Chondrocyte (in vitro differentiated cells): Measurements from ENCODE around the gene EIF4E1B. TPM values are rescaled to one million over a fixed set of nuclear protein-coding genes. Genes with fewer than 3 reads are reported as not detected.

Experiments used
- DNase-seq: peaks from one replicate; pipeline ENCODE4 v3.0.0; 2021; ENCODE audit warnings: mixed read lengths, low spot score
- H3K27ac Mint-ChIP-seq: one replicate; pipeline ENCODE4 v1.8.0; 2021; ENCODE audit warnings: mild to moderate bottlenecking, moderate library complexity, mixed read lengths; ENCODE audit not compliant: unreplicated experiment
- H3K27me3 Mint-ChIP-seq: 2 replicates; pipeline ENCODE4 v1.8.0; 2021; ENCODE audit warnings: low read depth, mixed read lengths
- H3K36me3 Mint-ChIP-seq: 2 replicates; pipeline ENCODE4 v1.8.0; 2021; ENCODE audit warnings: low read depth, mixed read lengths
- H3K4me1 Mint-ChIP-seq: 2 replicates; pipeline ENCODE4 v1.8.0; 2021; ENCODE audit warnings: low read depth, mild to moderate bottlenecking, mixed read lengths
- H3K4me3 Mint-ChIP-seq: one replicate; pipeline ENCODE4 v1.8.0; 2021; ENCODE audit warnings: mild to moderate bottlenecking, moderate library complexity, mixed read lengths; ENCODE audit not compliant: unreplicated experiment
- H3K9me3 Mint-ChIP-seq: 2 replicates; pipeline ENCODE4 v1.8.0; 2021; ENCODE audit warnings: low read depth, mixed read lengths
- CTCF ChIP-seq: fragments of 200-600 bp; sonication (generic); IDR thresholded peaks from 2 replicates; pipeline ENCODE4 v1.5.0; 2021; ENCODE audit warnings: antibody characterized with exemption, mild to moderate bottlenecking, moderate library complexity
- total RNA-seq: library from RNA; stranded (reverse); gene quantifications from 3 replicates; pipeline ENCODE4 v1.2.1, GENCODE V29; 2021

Gene EIF4E1B
- total RNA-seq, 1 donor from 2014 or later = not detected

DNA sequence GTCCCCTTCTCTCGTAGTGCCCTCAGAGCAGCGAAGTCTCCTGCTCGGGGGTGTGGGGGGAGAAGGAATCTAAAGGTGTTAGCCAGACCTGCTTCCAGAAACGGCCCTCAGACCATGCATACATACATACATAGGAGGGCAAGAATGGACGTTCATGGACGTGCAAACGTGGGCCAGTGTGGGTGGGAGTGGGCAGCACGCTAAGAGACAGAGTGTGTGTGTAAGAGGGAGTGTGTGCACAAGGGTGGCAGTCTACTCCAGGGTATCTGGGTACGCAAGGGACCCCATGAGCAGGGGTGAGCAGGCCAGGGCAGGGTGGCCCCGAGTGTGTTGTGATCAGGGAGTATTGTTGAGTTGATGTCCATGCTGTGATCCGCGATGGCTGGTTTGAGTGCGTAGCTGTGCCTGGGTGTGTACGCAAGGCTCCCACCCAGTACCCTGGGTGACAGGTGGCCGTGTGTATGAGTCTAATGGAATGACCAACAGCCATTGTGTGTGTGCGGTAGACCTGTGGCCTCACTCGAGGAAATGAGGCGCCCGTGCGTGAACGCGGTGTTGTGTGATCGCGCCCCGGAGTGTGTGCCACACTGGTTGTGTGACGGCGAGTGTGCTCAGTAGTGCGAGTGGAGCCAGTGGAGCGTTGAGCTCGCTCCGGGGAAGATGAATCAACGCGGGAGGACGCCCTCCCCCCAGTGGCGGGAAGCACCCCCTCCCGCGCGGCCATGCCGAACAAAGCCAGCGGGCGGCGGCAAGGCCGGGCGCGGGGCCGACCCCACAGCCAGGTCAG is 21.3 kb upstream of the EIF4E1B start:
- peaks cover 3% of the 10 kb centered on the region for H3K27me3 Mint-ChIP-seq
- no peaks in the 10 kb centered on the region for H3K36me3 Mint-ChIP-seq
- peaks cover 14% of the 10 kb centered on the region for H3K4me1 Mint-ChIP-seq
- no peaks in the 10 kb centered on the region for H3K9me3 Mint-ChIP-seq
- TF ChIP-seq CTCF = no peak
- DNase-seq = no peak
- H3K4me3 Mint-ChIP-seq = peak overlapping the region; percentile 86
- peak overlapping the region; percentile 9 for H3K27ac Mint-ChIP-seq

- H3K4me3 Mint-ChIP-seq = peak within 1 kb of the TSS; percentile 86
- H3K9me3 Mint-ChIP-seq = no peaks in the 10 kb centered on the region
- peaks cover 3% of the 10 kb centered on the region for H3K27me3 Mint-ChIP-seq
- H3K27ac Mint-ChIP-seq = peak within 1 kb of the TSS; percentile 9
- peaks cover 17% of the 10 kb centered on the region for H3K4me1 Mint-ChIP-seq
- no peak for DNase-seq
- peak; percentile 68 for TF ChIP-seq CTCF
- H3K36me3 Mint-ChIP-seq = no peaks in the 10 kb centered on the region
Observed at GRCh38 chr5:176609724-176610434, 20.6 kb upstream of the EIF4E1B start, which contains the start of gene GPRIN1. GPRIN1 (minus strand) TSS chr5:176610156; CDS start chr5:176599834, 10,322 bp downstream.

DNA sequence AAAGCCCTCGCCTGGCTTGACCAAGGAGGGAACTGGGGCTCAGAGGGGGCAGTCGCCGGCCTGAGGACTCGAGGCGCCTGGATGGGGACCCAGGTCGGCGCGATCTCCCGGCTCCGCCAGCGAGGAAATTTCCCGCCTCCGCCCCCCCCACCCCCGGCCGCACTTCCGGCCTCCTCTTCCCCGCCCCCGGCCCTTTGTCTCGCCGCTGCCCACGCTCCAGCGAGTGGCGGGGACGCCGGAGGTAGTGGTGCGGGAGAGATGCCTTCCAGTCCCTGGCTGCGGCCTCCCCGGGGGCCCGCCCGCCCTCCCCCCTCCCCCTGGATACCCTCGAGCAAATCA is 20.1 kb upstream of the EIF4E1B start:
- no peaks in the 10 kb centered on the region for H3K9me3 Mint-ChIP-seq
- peak overlapping the region; percentile 54 for H3K4me3 Mint-ChIP-seq
- H3K27me3 Mint-ChIP-seq = peaks cover 3% of the 10 kb centered on the region
- no peaks in the 10 kb centered on the region for H3K36me3 Mint-ChIP-seq
- no peak for DNase-seq
- no peak overlapping the region for H3K27ac Mint-ChIP-seq
- no peak for TF ChIP-seq CTCF
- H3K4me1 Mint-ChIP-seq = peaks cover 20% of the 10 kb centered on the region

GRCh38 chr5:176611435-176611834 is 19.0 kb upstream of the EIF4E1B start:
- peak overlapping the region; percentile 60 for H3K27ac Mint-ChIP-seq
- no peak overlapping the region for H3K4me3 Mint-ChIP-seq
- no peaks in the 10 kb centered on the region for H3K36me3 Mint-ChIP-seq
- peaks cover 4% of the 10 kb centered on the region for H3K27me3 Mint-ChIP-seq
- no peak for DNase-seq
- peaks cover 20% of the 10 kb centered on the region for H3K4me1 Mint-ChIP-seq
- no peak for TF ChIP-seq CTCF
- no peaks in the 10 kb centered on the region for H3K9me3 Mint-ChIP-seq

DNA sequence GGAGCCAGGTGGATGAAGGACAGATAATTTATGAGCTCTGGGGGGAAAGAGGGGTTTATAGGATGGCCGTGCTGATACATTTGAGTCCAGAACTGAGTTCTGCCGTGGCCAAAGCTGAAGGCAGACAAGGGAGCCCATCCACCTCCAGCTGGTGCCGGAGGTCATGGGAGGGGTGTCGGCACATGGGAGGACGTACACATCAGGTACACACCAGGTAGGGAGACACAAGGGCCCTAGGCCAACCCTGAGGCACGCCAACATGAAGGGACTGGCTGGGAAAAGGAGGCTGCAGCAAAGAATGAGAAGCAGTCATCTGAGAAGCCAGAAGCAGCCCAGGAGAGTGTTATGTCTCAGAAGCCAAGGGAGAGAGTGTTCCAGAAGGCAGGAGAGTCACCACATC is 18.5 kb upstream of the EIF4E1B start:
- no peak overlapping the region for H3K4me3 Mint-ChIP-seq
- DNase-seq = no peak
- no peaks in the 10 kb centered on the region for H3K36me3 Mint-ChIP-seq
- H3K27me3 Mint-ChIP-seq = peaks cover 8% of the 10 kb centered on the region
- no peak for TF ChIP-seq CTCF
- no peak overlapping the region for H3K27ac Mint-ChIP-seq
- no peaks in the 10 kb centered on the region for H3K9me3 Mint-ChIP-seq
- H3K4me1 Mint-ChIP-seq = peaks cover 20% of the 10 kb centered on the region
